Naive B cell (primary cell): ENCODE measurements around the gene SELENOH. TPM values are rescaled to one million over a fixed set of nuclear protein-coding genes. Genes with fewer than 3 reads are reported as not detected.

ENCODE experiments used
- ATAC-seq, 2 donors: fragments of 150-1000 bp; cut with Tn5 transposase; 2 replicates each; pipeline ENCODE4 v1.10.0; 2021; ENCODE audit warnings: low read depth in 2 of 2, mild to moderate bottlenecking in 2 of 2, moderate library complexity in 2 of 2
- DNase-seq: peaks from one replicate; pipeline ENCODE4 v3.0.0; 2022
- H3K27ac Mint-ChIP-seq, 6 donors: one replicate each; pipeline ENCODE4 v1.8.0; 2020 to 2022; ENCODE audit warnings: mild to moderate bottlenecking in 6 of 6, mixed read lengths in 6 of 6, moderate library complexity in 5 of 6, inconsistent platforms in 2 of 6
- H3K27me3 Mint-ChIP-seq, 3 donors: one replicate each; pipeline ENCODE4 v1.8.0; 2021 to 2022; ENCODE audit warnings: mixed read lengths in 3 of 3, mild to moderate bottlenecking in 1 of 3
- H3K36me3 Mint-ChIP-seq, 2 donors: one replicate each; pipeline ENCODE4 v1.8.0; 2020 to 2022; ENCODE audit warnings: mixed read lengths in 2 of 2, inconsistent platforms in 1 of 2, mild to moderate bottlenecking in 1 of 2
- H3K4me1 Mint-ChIP-seq, 3 donors: one replicate each; pipeline ENCODE4 v1.8.0; 2020 to 2022; ENCODE audit warnings: mixed read lengths in 3 of 3, inconsistent platforms in 1 of 3, mild to moderate bottlenecking in 1 of 3, moderate library complexity in 1 of 3
- H3K4me3 Mint-ChIP-seq, 8 donors: one replicate each; pipeline ENCODE4 v1.8.0; 2020 to 2022; ENCODE audit warnings: mild to moderate bottlenecking in 8 of 8, mixed read lengths in 8 of 8, moderate library complexity in 8 of 8, inconsistent platforms in 2 of 8
- H3K9me3 Mint-ChIP-seq, 7 donors: one replicate each; pipeline ENCODE4 v1.8.0; 2020 to 2022; ENCODE audit warnings: mixed read lengths in 7 of 7, mild to moderate bottlenecking in 5 of 7, inconsistent platforms in 2 of 7, moderate library complexity in 1 of 7
- polyA plus RNA-seq, 6 donors: library from polyadenylated mRNA; unstranded; fragments of 300-500 nt; fragmentation: Illumina TruSeq; gene quantifications; one replicate each; pipeline ENCODE4 v1.2.3, GENCODE V29; 2021; ENCODE audit warnings: low read depth in 6 of 6

The SELENOH gene
- polyA plus RNA-seq, 6 donors from 2014 or later = 299 to 401 (median 350) TPM

DNA sequence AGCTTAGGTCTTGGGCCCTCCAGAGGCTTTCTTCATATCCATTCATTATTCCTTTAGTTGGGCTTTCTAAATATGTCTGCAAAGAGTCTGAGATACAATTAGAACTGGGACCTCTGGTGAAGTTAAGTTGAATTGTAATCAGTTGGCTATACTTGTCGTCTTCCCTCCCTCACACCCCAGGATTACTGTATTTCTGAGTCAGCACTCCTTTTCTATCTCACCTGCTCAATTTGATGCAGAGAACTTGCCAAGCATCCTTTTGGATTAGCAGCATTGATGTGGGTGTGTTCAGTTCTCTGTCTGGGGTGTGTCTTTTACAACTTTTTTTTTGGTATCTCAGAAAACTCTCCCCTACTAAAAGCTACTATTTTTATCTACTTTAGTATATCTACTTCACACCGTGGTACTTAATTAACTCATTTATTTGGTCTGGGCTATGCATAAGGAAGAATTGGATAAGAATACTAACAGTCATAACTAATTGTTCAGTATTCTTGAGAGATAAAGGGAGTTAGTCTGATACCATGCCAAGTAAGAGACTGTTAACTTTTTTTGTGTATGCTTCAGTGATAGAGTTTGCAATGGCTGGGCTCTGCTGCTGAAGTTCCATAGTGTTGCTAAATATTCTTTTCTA, 35.4 kb downstream of the SELENOH start:
- H3K9me3 Mint-ChIP-seq = no peaks in the 10 kb centered on the region
- H3K4me1 Mint-ChIP-seq = peaks cover 36 to 53% (median 52%) of the 10 kb centered on the region in 3 donors
- no peak for ATAC-seq
- no peak overlapping the region for H3K4me3 Mint-ChIP-seq
- peak overlapping the region in 2 of 6 donors; percentile 29 to 42 for H3K27ac Mint-ChIP-seq
- H3K36me3 Mint-ChIP-seq = no peaks in the 10 kb centered on the region
- DNase-seq = no peak
- no peaks in the 10 kb centered on the region for H3K27me3 Mint-ChIP-seq

DNA sequence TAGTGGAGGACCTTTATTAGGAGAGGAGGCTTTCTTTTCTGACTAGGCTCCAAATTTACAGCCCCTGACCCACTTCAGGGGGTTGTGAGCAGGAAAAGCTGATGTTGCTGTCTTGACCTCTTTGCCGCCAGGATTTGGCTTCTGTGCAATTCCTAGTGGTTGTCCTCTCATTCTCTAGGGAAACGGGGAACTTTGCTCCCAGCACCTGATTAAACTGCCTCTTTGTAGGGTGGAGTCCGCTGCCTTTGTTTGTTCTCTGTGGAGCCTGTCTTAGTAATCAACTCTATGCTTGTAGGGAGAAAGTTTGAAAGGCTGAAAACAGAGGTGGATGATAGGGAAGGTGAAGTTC, 36.7 kb downstream of the SELENOH start:
- H3K4me3 Mint-ChIP-seq = no peak overlapping the region
- ATAC-seq (no peak), DNase-seq (no peak)
- H3K4me1 Mint-ChIP-seq = peaks cover 38 to 57% (median 53%) of the 10 kb centered on the region in 3 donors
- H3K27ac Mint-ChIP-seq = peak overlapping the region in 1 of 6 donors; percentile 64
- no peaks in the 10 kb centered on the region for H3K36me3 Mint-ChIP-seq
- H3K9me3 Mint-ChIP-seq = no peaks in the 10 kb centered on the region
- no peaks in the 10 kb centered on the region for H3K27me3 Mint-ChIP-seq

DNA sequence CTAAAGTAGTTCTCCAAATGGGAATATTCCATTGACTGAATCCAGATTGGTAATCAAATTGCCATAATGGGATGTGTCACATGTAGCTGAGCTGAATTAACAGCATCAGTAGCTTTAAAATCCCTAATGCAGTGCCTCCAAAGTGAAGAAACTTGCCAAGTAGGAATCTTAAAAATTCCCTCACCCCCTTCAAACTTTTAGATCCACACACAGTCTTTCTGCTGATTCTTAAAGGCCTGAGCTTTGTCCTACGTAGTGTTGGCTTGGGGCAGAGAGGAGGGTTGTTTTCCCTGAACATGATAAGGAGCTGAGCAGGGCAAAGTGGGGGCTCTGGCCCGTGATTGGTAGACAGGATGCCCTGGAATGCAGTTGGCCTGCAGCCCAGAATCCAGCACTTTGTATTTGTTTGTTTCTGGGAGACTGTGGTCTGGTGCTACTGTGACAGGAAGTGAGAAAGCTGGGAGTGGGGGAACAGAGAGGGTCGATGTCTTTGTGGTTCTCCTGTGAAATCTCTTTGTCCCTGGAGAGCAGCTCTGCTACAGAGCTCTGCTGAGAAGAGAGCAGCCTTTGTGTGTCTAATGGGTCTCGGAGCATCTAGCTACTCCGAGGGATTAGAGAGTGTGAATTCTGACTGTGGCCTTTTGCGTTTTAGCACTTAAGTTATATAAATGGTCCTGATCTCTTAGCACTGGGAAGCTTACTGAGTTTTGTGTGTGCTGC, 37.2 kb downstream of the SELENOH start:
- no peaks in the 10 kb centered on the region for H3K27me3 Mint-ChIP-seq
- peaks cover 0 to 1% (median 0%) of the 10 kb centered on the region in 7 donors for H3K9me3 Mint-ChIP-seq
- H3K27ac Mint-ChIP-seq = peak overlapping the region in 5 of 6 donors; percentile 15 to 95 (median 26)
- no peaks in the 10 kb centered on the region for H3K36me3 Mint-ChIP-seq
- H3K4me3 Mint-ChIP-seq = peak overlapping the region in 1 of 8 donors; percentile 13
- H3K4me1 Mint-ChIP-seq = peaks cover 38 to 56% (median 56%) of the 10 kb centered on the region in 3 donors
- no peak for ATAC-seq
- DNase-seq = no peak

DNA sequence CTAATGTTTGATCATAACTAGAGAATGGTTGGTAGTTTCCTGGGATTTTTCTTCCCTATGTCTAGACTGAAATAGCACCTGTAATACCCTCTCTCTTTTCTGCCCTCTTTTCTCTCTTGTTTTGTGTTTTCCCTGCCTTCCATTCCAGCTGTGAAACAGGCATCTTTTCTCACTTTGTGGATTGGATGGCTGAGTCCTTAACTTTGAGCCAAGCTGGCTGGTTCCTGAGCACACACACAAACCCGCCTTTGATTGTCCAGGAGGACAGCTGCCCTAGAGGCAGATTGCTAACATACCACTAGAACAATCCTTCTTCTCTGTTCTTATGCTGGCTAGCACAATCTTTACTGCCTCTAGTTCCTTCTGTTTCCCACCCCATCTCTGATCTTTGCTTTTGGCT, 38.0 kb downstream of the SELENOH start:
- DNase-seq (no peak), ATAC-seq (no peak)
- Mint-ChIP-seq H3K27me3 (no peaks in the 10 kb centered on the region), H3K27ac (peak overlapping the region in 2 of 6 donors; percentile 31 to 82), H3K4me3 (no peak overlapping the region), H3K36me3 (no peaks in the 10 kb centered on the region), H3K9me3 (peaks cover 0 to 1% (median 0%) of the 10 kb centered on the region in 7 donors), H3K4me1 (peaks cover 38 to 58% (median 56%) of the 10 kb centered on the region in 3 donors)

DNA sequence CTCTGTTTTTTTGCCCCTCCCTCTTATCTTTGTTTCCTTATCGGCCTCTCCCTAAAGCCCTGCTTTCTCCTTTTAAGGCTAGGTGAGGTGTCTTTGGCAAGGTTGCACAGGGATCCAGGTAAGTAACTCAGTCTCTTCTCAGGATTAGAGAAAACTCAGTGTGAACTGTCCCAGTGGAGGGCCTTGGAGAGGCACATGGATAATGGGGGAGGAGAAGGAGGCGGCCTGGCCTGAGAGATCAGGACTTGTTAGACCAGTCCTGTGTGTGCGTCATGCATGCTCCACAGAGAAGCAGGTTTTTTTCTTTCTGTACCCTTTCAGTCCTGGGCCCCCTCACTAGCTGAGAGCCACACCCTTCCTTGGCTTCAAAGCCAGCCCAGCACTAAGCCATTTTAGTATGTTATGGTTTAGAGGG, 40.2 kb downstream of the SELENOH start:
- Mint-ChIP-seq H3K27ac (peak overlapping the region in 5 of 6 donors; percentile 46 to 83 (median 82)), H3K4me3 (no peak overlapping the region), H3K4me1 (peaks cover 32 to 63% (median 55%) of the 10 kb centered on the region in 3 donors), H3K36me3 (no peaks in the 10 kb centered on the region), H3K27me3 (no peaks in the 10 kb centered on the region), H3K9me3 (peaks cover 0 to 1% (median 0%) of the 10 kb centered on the region in 7 donors)
- ATAC-seq (no peak), DNase-seq (no peak)

DNA sequence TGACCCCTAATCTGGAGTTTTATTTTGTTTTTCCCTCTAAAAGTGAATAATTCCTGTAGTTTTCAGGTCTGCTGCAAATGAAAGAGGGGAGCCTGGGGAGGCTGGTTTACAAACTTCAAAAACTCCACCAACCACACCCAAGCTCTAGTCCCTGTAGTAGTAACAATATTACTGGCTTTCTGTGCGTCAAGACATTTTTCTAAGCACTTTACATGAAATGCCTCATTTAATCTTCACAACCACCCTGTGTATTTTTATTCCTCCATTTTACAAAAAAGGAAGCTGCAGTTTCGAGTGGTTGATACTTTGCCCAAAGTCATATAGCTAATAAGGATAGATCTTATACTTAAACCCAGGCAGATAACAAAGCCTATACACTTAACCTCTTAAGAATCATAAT, 43.8 kb downstream of the SELENOH start:
- no peaks in the 10 kb centered on the region for H3K36me3 Mint-ChIP-seq
- no peaks in the 10 kb centered on the region for H3K27me3 Mint-ChIP-seq
- peak overlapping the region; percentile 44 to 86 (median 66) for H3K4me3 Mint-ChIP-seq
- peaks cover 0 to 1% (median 0%) of the 10 kb centered on the region in 7 donors for H3K9me3 Mint-ChIP-seq
- peak; percentile 93 to 97 for ATAC-seq
- DNase-seq = peak; percentile 67
- H3K27ac Mint-ChIP-seq = peak overlapping the region; percentile 88 to 97 (median 95)
- peaks cover 27 to 68% (median 52%) of the 10 kb centered on the region in 3 donors for H3K4me1 Mint-ChIP-seq

DNA sequence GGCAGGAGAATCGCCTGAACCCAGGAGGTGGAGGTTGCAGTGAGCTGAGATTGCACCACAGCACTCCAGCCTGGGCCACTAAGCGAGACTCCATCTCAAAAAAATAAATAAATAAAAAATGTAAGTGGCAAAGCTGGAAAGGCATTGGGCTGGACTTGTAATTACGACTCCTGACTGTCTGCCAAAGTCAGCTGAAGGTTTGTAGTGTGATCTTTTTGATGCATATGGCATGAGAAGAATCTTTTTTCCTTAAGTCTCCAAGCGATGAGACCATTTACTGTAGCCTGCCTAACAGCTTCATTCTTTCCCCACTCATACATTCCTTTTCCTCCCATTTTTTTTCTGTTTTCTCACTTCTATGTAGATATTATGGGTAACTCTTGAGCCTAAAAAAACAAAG, 45.1 kb downstream of the SELENOH start:
- peak overlapping the region in 4 of 6 donors; percentile 65 to 97 (median 89) for H3K27ac Mint-ChIP-seq
- H3K4me1 Mint-ChIP-seq = peaks cover 33 to 71% (median 55%) of the 10 kb centered on the region in 3 donors
- ATAC-seq (no peak), DNase-seq (no peak)
- H3K4me3 Mint-ChIP-seq = peak overlapping the region in 4 of 8 donors; percentile 22 to 64 (median 58)
- no peaks in the 10 kb centered on the region for H3K27me3 Mint-ChIP-seq
- H3K36me3 Mint-ChIP-seq = no peaks in the 10 kb centered on the region
- peaks cover 0 to 1% (median 0%) of the 10 kb centered on the region in 7 donors for H3K9me3 Mint-ChIP-seq

DNA sequence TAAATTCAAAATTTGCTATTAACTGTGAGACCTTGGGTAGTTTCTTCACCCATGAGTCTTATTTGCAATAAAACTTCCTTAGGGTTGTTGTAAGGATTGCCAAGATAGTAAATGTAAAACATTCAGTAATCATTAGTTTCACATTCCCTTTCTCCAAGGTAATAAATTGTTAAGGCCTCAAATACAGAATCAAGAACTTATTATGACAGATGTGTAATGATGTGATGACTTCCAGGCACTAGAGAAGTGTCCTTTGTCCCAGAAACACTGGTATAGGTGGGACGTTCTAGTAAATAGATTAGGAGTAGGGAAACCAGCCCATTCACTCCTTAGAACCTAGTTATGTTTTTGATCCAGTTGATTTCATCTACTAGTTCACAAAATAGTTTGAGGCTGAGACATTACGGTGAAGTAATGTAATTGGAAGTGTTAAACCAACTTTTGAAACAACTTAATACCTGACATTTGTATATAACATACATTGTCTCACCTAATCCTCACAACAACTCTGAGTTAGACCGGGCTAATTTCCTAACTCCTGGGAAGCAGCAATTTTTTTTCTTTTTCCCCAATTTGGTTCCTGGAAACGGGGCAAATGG, 45.8 kb downstream of the SELENOH start:
- Mint-ChIP-seq H3K27me3 (no peaks in the 10 kb centered on the region), H3K36me3 (no peaks in the 10 kb centered on the region), H3K27ac (peak overlapping the region in 5 of 6 donors; percentile 43 to 97 (median 88)), H3K4me1 (peaks cover 35 to 73% (median 55%) of the 10 kb centered on the region in 3 donors), H3K9me3 (peaks cover 0 to 1% (median 0%) of the 10 kb centered on the region in 7 donors), H3K4me3 (peak overlapping the region in 6 of 8 donors; percentile 2 to 64 (median 44))
- DNase-seq (no peak), ATAC-seq (no peak)

DNA sequence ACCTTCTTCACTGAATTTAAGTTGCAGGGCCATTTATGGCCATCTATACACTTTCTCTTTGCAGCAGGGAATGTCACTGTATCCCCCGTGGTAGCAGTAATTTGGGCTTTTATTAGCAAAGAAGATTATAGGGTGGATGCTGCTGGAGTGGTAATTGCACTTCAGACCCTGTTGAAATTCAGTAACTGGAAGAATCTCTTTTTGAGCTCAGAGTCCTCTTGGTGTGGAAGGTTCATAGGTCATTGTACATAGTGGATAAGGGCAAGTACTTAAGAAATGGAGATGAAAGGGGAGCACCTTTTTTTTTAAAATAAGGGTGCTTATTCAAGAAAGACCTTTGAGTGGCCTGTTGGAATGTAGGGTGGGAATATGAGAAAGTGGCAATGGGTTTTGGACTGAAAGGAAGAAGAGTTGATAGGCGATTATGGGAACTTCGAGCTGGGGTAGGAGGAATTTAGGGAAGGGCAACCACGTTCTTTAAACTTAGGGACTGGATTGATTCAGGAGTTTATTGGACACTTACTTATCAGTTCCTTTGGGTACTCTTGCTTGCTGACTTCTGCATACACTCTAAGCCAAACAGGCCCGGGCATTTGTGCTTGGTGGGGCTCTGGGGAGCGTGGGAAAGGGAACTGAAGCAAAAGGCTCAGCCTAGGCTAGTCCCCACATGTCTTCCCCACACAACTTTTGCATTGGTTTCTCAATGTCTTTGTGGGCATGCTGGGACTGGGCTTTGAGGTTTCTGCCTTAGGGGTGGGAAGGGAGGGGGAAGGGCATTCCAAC, 46.8 kb downstream of the SELENOH start:
- DNase-seq (no peak), ATAC-seq (no peak)
- no peaks in the 10 kb centered on the region for H3K9me3 Mint-ChIP-seq
- H3K27me3 Mint-ChIP-seq = no peaks in the 10 kb centered on the region
- peak overlapping the region in 4 of 6 donors; percentile 47 to 88 (median 54) for H3K27ac Mint-ChIP-seq
- peaks cover 44 to 77% (median 57%) of the 10 kb centered on the region in 3 donors for H3K4me1 Mint-ChIP-seq
- peak overlapping the region in 4 of 8 donors; percentile 35 to 60 (median 46) for H3K4me3 Mint-ChIP-seq
- H3K36me3 Mint-ChIP-seq = no peaks in the 10 kb centered on the region

DNA sequence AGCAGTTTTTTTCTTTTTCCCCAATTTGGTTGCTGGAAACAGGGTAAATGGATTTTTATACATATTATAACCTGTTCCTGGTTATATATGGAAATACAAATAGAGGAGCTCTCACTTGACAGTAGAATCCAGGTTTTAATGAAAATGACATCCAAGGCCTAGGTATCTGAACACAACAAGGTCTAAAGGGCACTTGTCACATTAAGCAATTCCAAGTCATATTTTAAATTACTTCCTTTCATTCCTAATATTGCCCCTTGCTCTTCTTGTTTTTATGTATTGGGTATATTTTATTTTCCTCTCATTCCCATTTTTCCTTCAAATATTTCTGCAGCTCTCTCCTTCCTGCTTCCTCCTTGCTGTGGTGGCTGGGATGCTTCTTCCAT, 47.4 kb downstream of the SELENOH start:
- H3K27me3 Mint-ChIP-seq = no peaks in the 10 kb centered on the region
- no peaks in the 10 kb centered on the region for H3K36me3 Mint-ChIP-seq
- H3K4me3 Mint-ChIP-seq = no peak overlapping the region
- no peaks in the 10 kb centered on the region for H3K9me3 Mint-ChIP-seq
- H3K27ac Mint-ChIP-seq = peak overlapping the region in 3 of 6 donors; percentile 49 to 92 (median 75)
- ATAC-seq (no peak), DNase-seq (no peak)
- H3K4me1 Mint-ChIP-seq = peaks cover 50 to 81% (median 63%) of the 10 kb centered on the region in 3 donors

DNA sequence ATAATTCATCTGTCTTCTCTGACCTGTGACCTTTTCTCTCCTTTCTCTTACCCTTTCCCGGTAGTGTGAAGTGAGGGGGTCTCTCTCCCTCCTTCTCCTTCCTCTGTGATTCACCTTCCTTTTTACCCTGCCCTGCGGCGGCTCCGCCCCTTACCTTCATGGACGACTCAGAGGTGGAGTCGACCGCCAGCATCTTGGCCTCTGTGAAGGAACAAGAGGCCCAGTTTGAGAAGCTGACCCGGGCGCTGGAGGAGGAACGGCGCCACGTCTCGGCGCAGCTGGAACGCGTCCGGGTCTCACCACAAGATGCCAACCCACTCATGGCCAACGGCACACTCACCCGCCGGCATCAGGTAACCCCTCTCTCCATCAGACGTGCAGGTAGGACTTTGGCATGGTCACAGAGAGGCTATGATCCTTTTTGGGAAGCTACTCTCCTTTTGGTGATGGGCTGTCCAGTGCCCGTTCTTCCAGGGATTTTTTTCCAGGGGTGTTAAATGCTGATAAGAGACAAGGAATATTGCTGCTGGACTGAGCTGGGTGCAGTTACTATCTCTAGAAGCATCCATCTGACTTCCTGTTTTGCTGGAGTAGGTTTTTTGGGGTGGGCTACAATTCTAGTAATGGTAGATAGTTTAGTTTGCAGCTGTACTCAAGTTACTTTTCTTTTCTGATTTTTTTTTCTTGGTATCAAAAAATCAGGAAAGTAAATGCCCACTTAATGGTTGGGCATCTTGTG, 50.2 kb downstream of the SELENOH start:
- DNase-seq = no peak
- Mint-ChIP-seq H3K4me3 (peak overlapping the region in 7 of 8 donors; percentile 63 to 88 (median 79)), H3K9me3 (no peaks in the 10 kb centered on the region), H3K27me3 (no peaks in the 10 kb centered on the region), H3K36me3 (peaks cover 7 to 14% of the 10 kb centered on the region in 2 donors), H3K4me1 (peaks cover 48 to 79% (median 64%) of the 10 kb centered on the region in 3 donors), H3K27ac (peak overlapping the region; percentile 97 to 100 (median 98))
- ATAC-seq = no peak

DNA sequence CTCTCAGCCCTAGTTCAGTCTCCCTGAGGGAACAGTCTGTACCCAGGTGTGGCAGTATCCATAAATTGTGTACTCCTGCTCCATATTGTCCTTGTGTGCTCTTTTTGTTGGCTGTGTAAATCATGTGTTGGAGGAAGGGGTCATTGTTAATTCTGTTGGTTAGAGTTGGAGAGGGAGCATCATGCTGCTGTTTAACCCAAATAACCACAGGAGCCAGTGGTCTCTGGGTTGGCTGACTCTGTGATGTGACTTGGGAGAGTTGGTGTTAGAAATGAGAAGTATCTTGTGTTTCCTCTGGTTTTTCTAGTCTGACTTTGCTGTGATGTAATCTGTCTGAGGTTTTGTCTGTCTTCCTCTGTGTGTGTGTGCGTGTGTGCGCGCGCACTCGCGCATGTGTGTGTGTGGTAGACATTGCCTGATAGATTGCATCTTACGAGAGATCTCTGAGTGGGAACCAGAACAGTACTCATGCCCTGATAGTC, 50.8 kb downstream of the SELENOH start:
- Mint-ChIP-seq H3K27ac (peak overlapping the region; percentile 97 to 100 (median 98)), H3K4me1 (peaks cover 48 to 76% (median 58%) of the 10 kb centered on the region in 3 donors), H3K9me3 (no peaks in the 10 kb centered on the region), H3K27me3 (no peaks in the 10 kb centered on the region), H3K36me3 (peaks cover 7 to 17% of the 10 kb centered on the region in 2 donors), H3K4me3 (peak overlapping the region; percentile 63 to 88 (median 82))
- peak; percentile 87 to 88 for ATAC-seq
- peak; percentile 90 for DNase-seq
